ENCODE measurements around the gene DEGS2. TPM values are rescaled to one million over a fixed set of nuclear protein-coding genes. Genes with fewer than 3 reads are reported as not detected.

The DEGS2 gene
- total RNA-seq, 1 experiment from 2014 or later: 0.07 TPM

Small RNAs within 50 kb of the gene (microRNA-seq; reads per million reads assigned to microRNA genes)
- gene MIR151B (11.9 reads per million, percentile 53 among the genes with 10 or more reads in this experiment), gene MIR342 (3,260 reads per million, percentile 92 among the genes with 10 or more reads in this experiment)

Other genes starting within 250 kb of the DEGS2 start
- 52.5 and 55.4 TPM in 2 replicates for gene EVL, start 94.2 kb downstream of the DEGS2 start, total RNA-seq (2022)
- gene YY1, start 79.5 kb upstream of the DEGS2 start, total RNA-seq (2022): 66.7 and 73.3 TPM in 2 replicates
- 33.9 and 49.2 TPM in 2 replicates for gene SLC25A29, start 146.8 kb upstream of the DEGS2 start, total RNA-seq (2022)
- gene SLC25A47, start 163.7 kb upstream of the DEGS2 start, total RNA-seq (2022): not detected in 2 replicates
- gene WDR25, start 216.8 kb upstream of the DEGS2 start, total RNA-seq (2022): 14.3 and 18.2 TPM in 2 replicates

Data from MCF 10A (cell line).